HepG2 (cell line): ENCODE measurements around the gene STH. TPM values are rescaled to one million over a fixed set of nuclear protein-coding genes. Genes with fewer than 3 reads are reported as not detected.

ENCODE experiments used
- ATF5 ChIP-seq: sonication (generic); formaldehyde crosslinking; IDR thresholded peaks from 2 replicates; pipeline ENCODE4 v1.4.0; 2020; ENCODE audit warnings: mild to moderate bottlenecking, low read depth, missing genetic modification reagents
- BORCS8-MEF2B ChIP-seq: sonication (generic); formaldehyde crosslinking; IDR thresholded peaks from 2 replicates; pipeline ENCODE4 v1.8.0; 2022; ENCODE audit warnings: mild to moderate bottlenecking, missing genetic modification reagents
- CEBPB ChIP-seq: IDR thresholded peaks from 2 replicates; pipeline ENCODE4 v1.6.1; 2011; ENCODE audit warnings: low read depth, low read length, improper control_type of control experiment, borderline replicate concordance
- CENPBD1 ChIP-seq: sonication (generic); formaldehyde crosslinking; IDR thresholded peaks from 2 replicates; pipeline ENCODE4 v1.8.0; 2022; ENCODE audit warnings: missing genetic modification reagents, low read depth, mild to moderate bottlenecking, borderline replicate concordance
- CREB1 ChIP-seq, 2 experiments: fragments of 450-650 bp in 1 of 2; IDR thresholded peaks; 2 replicates each; pipeline ENCODE4 v1.6.1; 2016 to 2017; ENCODE audit warnings: control low read depth in 1 of 2, mild to moderate bottlenecking in 1 of 2, missing compliant biosample characterization in 1 of 2, missing genetic modification characterization in 1 of 2
- GATA4 ChIP-seq: sonication (generic); IDR thresholded peaks from 2 replicates; pipeline ENCODE4 v1.6.1; 2016; ENCODE audit warnings: antibody characterized with exemption, low read depth, borderline replicate concordance
- HOXD1 ChIP-seq: sonication (generic); formaldehyde crosslinking; IDR thresholded peaks from 2 replicates; pipeline ENCODE4 v1.5.0; 2020; ENCODE audit warnings: missing genetic modification reagents
- KLF9 ChIP-seq: IDR thresholded peaks from 2 replicates; pipeline ENCODE4 v1.6.1; 2016; ENCODE audit warnings: low read depth
- KMT2A ChIP-seq: sonication (generic); formaldehyde crosslinking; IDR thresholded peaks from 2 replicates; pipeline ENCODE4 v1.4.0; 2020; ENCODE audit warnings: missing genetic modification reagents
- MED13 ChIP-seq: sonication (generic); formaldehyde crosslinking; IDR thresholded peaks from 2 replicates; pipeline ENCODE4 v1.5.0; 2020; ENCODE audit warnings: missing genetic modification reagents
- MEIS1 ChIP-seq: sonication (generic); formaldehyde crosslinking; IDR thresholded peaks from 2 replicates; pipeline ENCODE4 v1.9.0; 2021; ENCODE audit warnings: mild to moderate bottlenecking, missing genetic modification reagents, moderate library complexity, borderline replicate concordance
- MTERF4 ChIP-seq: sonication (generic); formaldehyde crosslinking; IDR thresholded peaks from 2 replicates; pipeline ENCODE4 v1.8.0; 2023; ENCODE audit warnings: mild to moderate bottlenecking, missing genetic modification reagents
- MTF2 ChIP-seq: sonication (generic); formaldehyde crosslinking; IDR thresholded peaks from 2 replicates; pipeline ENCODE4 v1.5.0; 2020; ENCODE audit warnings: missing genetic modification reagents, borderline replicate concordance
- ONECUT2 ChIP-seq: sonication (generic); formaldehyde crosslinking; IDR thresholded peaks from 2 replicates; pipeline ENCODE4 v1.4.0; 2020; ENCODE audit warnings: missing genetic modification reagents
- SRSF9 ChIP-seq: fragments of 200-400 bp; formaldehyde crosslinking; IDR thresholded peaks from 2 replicates; pipeline ENCODE4 v1.6.1; 2018; ENCODE audit warnings: borderline replicate concordance, mild to moderate bottlenecking, low read depth, low read length; ENCODE audit not compliant: insufficient read depth, poor library complexity, severe bottlenecking
- SRY ChIP-seq: sonication (generic); formaldehyde crosslinking; IDR thresholded peaks from 2 replicates; pipeline ENCODE4 v1.8.0; 2022; ENCODE audit warnings: mild to moderate bottlenecking, missing genetic modification reagents
- YY1 ChIP-seq: IDR thresholded peaks from 2 replicates; pipeline ENCODE4 v1.6.1; 2011; ENCODE audit warnings: low read length, low read depth, moderate library complexity, mild to moderate bottlenecking; ENCODE audit not compliant: insufficient read depth, insufficient replicate concordance
- ZNF253 ChIP-seq: sonication (generic); formaldehyde crosslinking; IDR thresholded peaks from 2 replicates; pipeline ENCODE4 v1.8.0; 2022; ENCODE audit warnings: mild to moderate bottlenecking, missing genetic modification reagents, borderline replicate concordance
- ZNF430 ChIP-seq: sonication (generic); formaldehyde crosslinking; IDR thresholded peaks from 2 replicates; pipeline ENCODE4 v1.9.0; 2021; ENCODE audit warnings: mild to moderate bottlenecking, missing genetic modification reagents
- ZNF513 ChIP-seq: sonication (generic); formaldehyde crosslinking; conservative IDR thresholded peaks from 2 replicates; pipeline ENCODE4 v1.5.0; 2020; ENCODE audit warnings: missing genetic modification reagents
- ZNF550 ChIP-seq: sonication (generic); formaldehyde crosslinking; IDR thresholded peaks from 2 replicates; pipeline ENCODE4 v1.4.0; 2020; ENCODE audit warnings: mild to moderate bottlenecking, missing genetic modification reagents, borderline replicate concordance
- ZNF569 ChIP-seq: sonication (generic); formaldehyde crosslinking; IDR thresholded peaks from 2 replicates; pipeline ENCODE4 v1.5.0; 2020; ENCODE audit warnings: mild to moderate bottlenecking, missing genetic modification reagents, moderate library complexity, borderline replicate concordance
- ZNF660 ChIP-seq: sonication (generic); formaldehyde crosslinking; IDR thresholded peaks from 2 replicates; pipeline ENCODE4 v1.5.1; 2020; ENCODE audit warnings: mild to moderate bottlenecking, low read depth, missing genetic modification reagents, borderline replicate concordance
- polyA plus RNA-seq, 8 experiments: library from polyadenylated mRNA; depleted of rRNA in 3 of 8; stranded (reverse) in 7 of 8; unstranded in 1 of 8; fragments of >200 nt; fragmentation: Illumina TruSeq in 4 of 8; extraction: Trizol in 4 of 8; gene quantifications; 2 replicates each; pipeline versions ENCODE4 v1.2.1 to v1.2.3, GENCODE V29; 2011 to 2016; ENCODE audit warnings: low read depth in 4 of 8, missing spikeins in 1 of 8, mixed read lengths in 1 of 8; ENCODE audit not compliant: insufficient read depth in 1 of 8
- total RNA-seq, 5 experiments: library from RNA; depleted of rRNA; stranded (reverse); fragments of >200 nt; fragmentation: Illumina TruSeq; extraction: Trizol; gene quantifications; 2 replicates each; pipeline ENCODE4 v1.2.3, GENCODE V29; 2016; ENCODE audit warnings: low read depth in 1 of 5
- TF ChIP-seq, protein P1 (sequence below): sonication (generic); formaldehyde crosslinking; IDR thresholded peaks from 2 replicates; pipeline ENCODE4 v1.9.0; 2021; ENCODE audit warnings: missing genetic modification reagents, borderline replicate concordance

STH gene
- total and polyA plus RNA-seq, 2 of the 13 experiments (the other 11 are each of a cell fraction or from before 2014, with no cell fraction given) = not detected

GRCh38 chr17:46013502-46014165, 14.6 kb downstream of the STH start (continued):
- TF ChIP-seq ATF5 (CRISPR knock-in tag) (no peak), CENPBD1 (CRISPR knock-in tag) (no peak), MEIS1 (CRISPR knock-in tag) (peak; percentile 84; the same call in 1 of the 2 replicates), SRY (no peak), MTF2 (CRISPR knock-in tag) (no peak), SRSF9 (no peak), ONECUT2 (peak; percentile 74), ZNF660 (CRISPR knock-in tag) (no peak), YY1 (no peak), KLF9 (CRISPR knock-in tag) (no peak), ZNF513 (no peak), ZNF253 (CRISPR knock-in tag) (no peak), MTERF4 (0 out of 2 replicates have a peak, but pooled peaks have one; percentile 37), ZNF569 (CRISPR knock-in tag) (no peak), MED13 (no peak), GATA4 (no peak), HOXD1 (CRISPR knock-in tag) (peak; percentile 74; the same call in 1 of the 2 replicates), ZNF430 (CRISPR knock-in tag) (peak; percentile 43; the same call in 1 of the 2 replicates), BORCS8-MEF2B (CRISPR knock-in tag) (no peak), ZNF550 (no peak), CREB1 (IDR thresholded peaks at IDR 0.05) (no peak), CREB1 (CRISPR knock-in tag; IDR thresholded peaks at IDR 0.05) (peak; percentile 47; the same call in 1 of the 2 replicates), CEBPB (peak; percentile 91), KMT2A (CRISPR knock-in tag) (no peak)
- TF ChIP-seq, protein P1, sequence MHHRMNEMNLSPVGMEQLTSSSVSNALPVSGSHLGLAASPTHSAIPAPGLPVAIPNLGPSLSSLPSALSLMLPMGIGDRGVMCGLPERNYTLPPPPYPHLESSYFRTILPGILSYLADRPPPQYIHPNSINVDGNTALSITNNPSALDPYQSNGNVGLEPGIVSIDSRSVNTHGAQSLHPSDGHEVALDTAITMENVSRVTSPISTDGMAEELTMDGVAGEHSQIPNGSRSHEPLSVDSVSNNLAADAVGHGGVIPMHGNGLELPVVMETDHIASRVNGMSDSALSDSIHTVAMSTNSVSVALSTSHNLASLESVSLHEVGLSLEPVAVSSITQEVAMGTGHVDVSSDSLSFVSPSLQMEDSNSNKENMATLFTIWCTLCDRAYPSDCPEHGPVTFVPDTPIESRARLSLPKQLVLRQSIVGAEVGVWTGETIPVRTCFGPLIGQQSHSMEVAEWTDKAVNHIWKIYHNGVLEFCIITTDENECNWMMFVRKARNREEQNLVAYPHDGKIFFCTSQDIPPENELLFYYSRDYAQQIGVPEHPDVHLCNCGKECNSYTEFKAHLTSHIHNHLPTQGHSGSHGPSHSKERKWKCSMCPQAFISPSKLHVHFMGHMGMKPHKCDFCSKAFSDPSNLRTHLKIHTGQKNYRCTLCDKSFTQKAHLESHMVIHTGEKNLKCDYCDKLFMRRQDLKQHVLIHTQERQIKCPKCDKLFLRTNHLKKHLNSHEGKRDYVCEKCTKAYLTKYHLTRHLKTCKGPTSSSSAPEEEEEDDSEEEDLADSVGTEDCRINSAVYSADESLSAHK (CRISPR knock-in tag) = no peak
